Panc1 (cell line): ENCODE results near the gene COQ8A. TPM values are rescaled to one million over a fixed set of nuclear protein-coding genes. Genes with fewer than 3 reads are reported as not detected.

Experiments used
- ATAC-seq: fragments of 200-7000 bp; cut with Tn5 transposase; 2 replicates; pipeline ENCODE4 v1.9.1; 2020; ENCODE audit warnings: mild to moderate bottlenecking, moderate library complexity
- BruUV-seq: library from RNA; stranded (reverse); fragments of 400-500 nt; replicated peaks from 2 replicates; lab custom pipeline; 2021; lab: Mats Ljungman, UMichigan
- CTCF ChIA-PET: fragments of 300-600 bp; sonication (Branson Sonifier 250); formaldehyde crosslinking; loops from one replicate; lab custom pipeline; 2022; ENCODE audit warnings: antibody characterized with exemption; lab: Charles Lee
- POLR2A ChIA-PET: fragments of 300-600 bp; sonication (Branson Sonifier 250); formaldehyde crosslinking; loops from one replicate; lab custom pipeline; 2022; ENCODE audit warnings: antibody characterized with exemption; lab: Charles Lee
- DNase-seq: peaks from one replicate; pipeline ENCODE4 v3.0.0-alpha.2; 2010; ENCODE audit warnings: low read depth, low spot score
- H3K27ac ChIP-seq: 2 replicates; pipeline ENCODE4 v1.5.1; 2011; ENCODE audit warnings: mild to moderate bottlenecking, low read length, inconsistent platforms
- H3K27me3 ChIP-seq: fragments of 200-500 bp; sonication (Bioruptor generic); 2 replicates; pipeline ENCODE4 v1.6.0; 2014; ENCODE audit warnings: low read length, inconsistent platforms; ENCODE audit not compliant: control insufficient read depth, insufficient read depth
- H3K36me3 ChIP-seq: fragments of 200-500 bp; sonication (Bioruptor generic); 2 replicates; pipeline ENCODE4 v1.5.1; 2014; ENCODE audit warnings: inconsistent platforms, mild to moderate bottlenecking, low read length, moderate library complexity; ENCODE audit not compliant: control insufficient read depth, insufficient read depth
- H3K4me1 ChIP-seq: 2 replicates; pipeline ENCODE4 v1.5.1; 2011; ENCODE audit warnings: inconsistent platforms, mild to moderate bottlenecking, low read length, moderate library complexity; ENCODE audit not compliant: control insufficient read depth, insufficient read depth
- H3K4me3 ChIP-seq, 2 experiments: 2 replicates each; pipeline ENCODE4 v1.5.1; 2011 to 2012; ENCODE audit warnings: low read depth in 2 of 2, low read length in 2 of 2, mild to moderate bottlenecking in 2 of 2, inconsistent platforms in 1 of 2, moderate library complexity in 1 of 2
- H3K9me3 ChIP-seq: fragments of 200-500 bp; sonication (Bioruptor generic); 2 replicates; pipeline ENCODE4 v1.5.1; 2014; ENCODE audit warnings: low read depth, mild to moderate bottlenecking, inconsistent platforms, low read length, moderate library complexity; ENCODE audit not compliant: control insufficient read depth, insufficient read depth
- CTCF ChIP-seq: fragments of 450-650 bp; IDR thresholded peaks from 2 replicates; pipeline ENCODE4 v1.5.1; 2017; ENCODE audit warnings: mild to moderate bottlenecking
- POLR2AphosphoS5 ChIP-seq: IDR thresholded peaks from 2 replicates; pipeline ENCODE4 v1.6.1; 2012; ENCODE audit warnings: mild to moderate bottlenecking, low read depth, low read length, moderate library complexity
- REST ChIP-seq, 2 experiments: IDR thresholded peaks; 2 replicates each; pipeline ENCODE4 v1.6.1; 2011 to 2012; ENCODE audit warnings: low read depth in 2 of 2, control low read depth in 1 of 2, low read length in 1 of 2, mild to moderate bottlenecking in 1 of 2, moderate library complexity in 1 of 2; ENCODE audit not compliant: insufficient read depth in 1 of 2
- SIN3A ChIP-seq: IDR thresholded peaks from 2 replicates; pipeline ENCODE4 v1.6.1; 2012; ENCODE audit warnings: low read depth, mild to moderate bottlenecking, low read length, moderate library complexity, borderline replicate concordance; ENCODE audit not compliant: insufficient read depth
- TCF7L2 ChIP-seq: IDR thresholded peaks from 2 replicates; pipeline ENCODE4 v1.6.1; 2011; ENCODE audit warnings: mild to moderate bottlenecking, low read depth, low read length, inconsistent platforms
- in situ Hi-C: cut with HindIII; loops from 2 replicates; pipeline ENCODE4 v1.10.0; 2016; ENCODE audit warnings: low sequenced_read_pairs, low pct_unique_long_range_greater_than_20kb
- intact Hi-C: fragments of 100-400 bp; cut with micrococcal nuclease; formaldehyde crosslinking; loops from one replicate; pipeline ENCODE4 v1.10.0; 2022; ENCODE audit not compliant: unreplicated experiment
- total RNA-seq: library from RNA; stranded (reverse); gene quantifications from one replicate; pipeline ENCODE4 v1.2.1, GENCODE V29; 2021; ENCODE audit not compliant: unreplicated experiment

Gene COQ8A
- total RNA-seq, 1 experiment from 2014 or later: 15.1 TPM

DNA sequence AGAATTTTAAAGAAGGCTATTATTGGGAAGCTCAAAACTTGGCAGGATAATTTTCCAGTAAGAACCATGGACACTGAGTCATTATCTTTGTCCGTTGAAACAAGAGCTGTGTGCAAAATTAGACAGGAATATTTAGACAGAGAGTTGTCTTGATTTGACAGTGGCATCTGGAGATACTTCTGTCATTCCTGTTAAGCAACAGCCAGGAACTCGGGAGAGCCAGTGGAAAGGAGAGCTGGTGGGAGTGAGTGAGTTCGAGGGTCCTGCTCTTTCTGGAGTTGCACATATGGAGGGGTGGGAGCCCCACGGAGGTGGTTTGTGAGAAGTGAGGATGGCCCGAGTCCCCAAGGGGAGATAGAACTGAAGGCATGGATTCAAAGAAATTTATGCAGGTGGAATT is 3.1 kb downstream of the COQ8A start:
- ChIA-PET CTCF (no interaction called here), POLR2A (no interaction called here)
- in situ Hi-C loops: no loop called here
- Histone ChIP-seq H3K4me1 (peaks cover 36% of the 10 kb centered on the region), H3K27ac (no peak overlapping the region), H3K4me3 (no peak overlapping the region), H3K36me3 (no peaks in the 10 kb centered on the region; the same call in 1 of the 2 replicates), H3K9me3 (no peaks in the 10 kb centered on the region), H3K27me3 (no peaks in the 10 kb centered on the region)
- ATAC-seq (no peak), DNase-seq (no peak)
- TF ChIP-seq REST (IDR thresholded peaks at IDR 0.05; ENCODE audit: insufficient read depth in 1 of 2, low read depth in 2 of 2, low read length in 1 of 2) (no peak), SIN3A (no peak), POLR2AphosphoS5 (no peak), CTCF (no peak), TCF7L2 (no peak)
- BruUV-seq: no TSS peak
- intact Hi-C loops: no loop called here

DNA sequence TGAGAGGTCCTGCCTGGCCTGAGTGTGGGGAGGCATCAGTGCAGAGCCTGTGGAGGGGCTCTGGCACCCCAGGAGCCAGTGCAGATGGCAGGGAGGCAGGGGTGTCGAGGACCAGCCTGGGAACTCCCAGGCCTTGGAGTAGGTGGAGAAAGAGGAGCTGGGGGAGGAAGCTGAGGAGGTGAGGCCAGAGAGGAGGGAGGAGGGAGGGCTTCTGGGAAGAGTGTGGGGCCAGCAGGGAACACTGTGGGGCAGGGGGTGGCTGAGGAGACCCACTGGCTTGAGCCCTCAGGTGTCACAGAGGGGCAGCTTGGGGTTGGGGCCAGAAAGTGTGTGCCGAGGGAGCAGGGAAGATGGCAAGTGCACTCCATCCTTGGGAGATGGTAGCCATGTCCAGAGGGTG is 3.8 kb downstream of the COQ8A start:
- DNase-seq (no peak), ATAC-seq (no peak)
- in situ Hi-C loops: no loop called here
- Histone ChIP-seq H3K4me1 (peaks cover 28% of the 10 kb centered on the region), H3K27me3 (no peaks in the 10 kb centered on the region), H3K36me3 (no peaks in the 10 kb centered on the region; the same call in 1 of the 2 replicates), H3K27ac (no peak overlapping the region), H3K4me3 (no peak overlapping the region), H3K9me3 (no peaks in the 10 kb centered on the region)
- intact Hi-C loops: no loop called here
- ChIA-PET POLR2A (no interaction called here), CTCF (no interaction called here)
- no TSS peak for BruUV-seq
- no peak for TF ChIP-seq POLR2AphosphoS5
- no peak for TF ChIP-seq REST (IDR thresholded peaks at IDR 0.05; ENCODE audit: insufficient read depth in 1 of 2, low read depth in 2 of 2, low read length in 1 of 2)
